ENCODE data around the gene DYTN.

The DYTN gene

GRCh38 chr2:206611191-206611590 lies 107.0 kb downstream of the DYTN start:
- DNase-seq = no peak

- no peak for DNase-seq
These were observed 107.7 kb downstream of the DYTN start for GRCh38 chr2:206610451-206610850.

DNA sequence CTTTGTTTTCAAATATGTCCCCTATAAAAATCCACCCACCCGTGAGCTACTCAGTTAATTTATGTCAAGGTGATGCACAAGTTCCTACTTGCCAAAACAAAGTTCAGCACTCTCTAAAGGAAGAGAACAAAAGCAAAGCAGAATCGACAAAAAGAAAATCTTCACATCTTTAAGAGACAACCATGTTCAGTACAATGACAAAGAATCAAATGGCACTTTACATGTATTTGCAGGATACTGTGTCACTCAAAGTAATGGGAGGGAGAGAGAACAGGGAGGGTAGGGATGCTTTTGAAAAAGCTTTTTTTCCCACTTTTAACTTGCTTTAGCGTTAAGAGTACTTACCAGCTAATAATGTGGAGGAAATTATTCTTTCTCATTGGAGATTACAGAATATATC lies 115.0 kb downstream of the DYTN start:
- no peak for DNase-seq

Data from activated CD4-positive, alpha-beta T cell treated with anti-CD3 and anti-CD28 coated beads, Interleukin-2, Interleukin-6, amounts not matched to agents 100 ng/mL and 50 ng/mL, durations not matched to agents 16 hours and 8 hours (primary cell).